HepG2 (cell line): ENCODE measurements around the gene SELENOH. TPM values are rescaled to one million over a fixed set of nuclear protein-coding genes. Genes with fewer than 3 reads are reported as not detected.

ENCODE experiments used
- ARNT2 ChIP-seq: sonication (generic); formaldehyde crosslinking; IDR thresholded peaks from 2 replicates; pipeline ENCODE4 v1.8.0; 2022; ENCODE audit warnings: mild to moderate bottlenecking, low read depth, missing genetic modification reagents, moderate library complexity
- CREM ChIP-seq, 2 experiments: sonication (generic) in 1 of 2; formaldehyde crosslinking in 1 of 2; IDR thresholded peaks; 2 replicates each; pipeline versions ENCODE4 v1.4.0 to v1.6.1; 2016 to 2020; ENCODE audit warnings: antibody characterized with exemption in 1 of 2, mild to moderate bottlenecking in 1 of 2, missing genetic modification reagents in 1 of 2
- ETV5 ChIP-seq: IDR thresholded peaks from 2 replicates; pipeline ENCODE4 v1.6.1; 2018; ENCODE audit warnings: missing biosample characterization, missing genetic modification reagents, inconsistent platforms, borderline replicate concordance
- FOXO1 ChIP-seq: sonication (generic); formaldehyde crosslinking; IDR thresholded peaks from 2 replicates; pipeline ENCODE4 v1.4.0; 2020; ENCODE audit warnings: missing genetic modification reagents
- FOXP4 ChIP-seq: sonication (generic); formaldehyde crosslinking; IDR thresholded peaks from 2 replicates; pipeline ENCODE4 v1.4.0; 2020; ENCODE audit warnings: missing genetic modification reagents
- IRF9 ChIP-seq: sonication (generic); formaldehyde crosslinking; IDR thresholded peaks from 2 replicates; pipeline ENCODE4 v1.8.0; 2022; ENCODE audit warnings: missing genetic modification reagents, mild to moderate bottlenecking, borderline replicate concordance
- KMT2A ChIP-seq: sonication (generic); formaldehyde crosslinking; IDR thresholded peaks from 2 replicates; pipeline ENCODE4 v1.4.0; 2020; ENCODE audit warnings: missing genetic modification reagents
- MXD3 ChIP-seq: IDR thresholded peaks from 2 replicates; pipeline ENCODE4 v1.6.1; 2016; ENCODE audit warnings: mild to moderate bottlenecking, missing biosample characterization, missing genetic modification reagents
- NFKB2 ChIP-seq: sonication (generic); formaldehyde crosslinking; IDR thresholded peaks from 2 replicates; pipeline ENCODE4 v1.4.0; 2020; ENCODE audit warnings: missing genetic modification reagents, borderline replicate concordance
- NRL ChIP-seq: sonication (generic); formaldehyde crosslinking; IDR thresholded peaks from 2 replicates; pipeline ENCODE4 v1.5.0; 2020; ENCODE audit warnings: missing genetic modification reagents, mild to moderate bottlenecking, moderate library complexity, borderline replicate concordance
- PHF8 ChIP-seq: sonication (generic); formaldehyde crosslinking; IDR thresholded peaks from 2 replicates; pipeline ENCODE4 v1.5.0; 2020; ENCODE audit warnings: missing genetic modification reagents
- POGZ ChIP-seq: sonication (generic); formaldehyde crosslinking; IDR thresholded peaks from 2 replicates; pipeline ENCODE4 v1.4.0; 2020; ENCODE audit warnings: mild to moderate bottlenecking, missing genetic modification reagents
- POLR2G ChIP-seq: fragments of 200-400 bp; formaldehyde crosslinking; IDR thresholded peaks from 2 replicates; pipeline ENCODE4 v1.6.1; 2018; ENCODE audit warnings: mild to moderate bottlenecking, low read depth, low read length, moderate library complexity
- RARG ChIP-seq: sonication (generic); formaldehyde crosslinking; IDR thresholded peaks from 2 replicates; pipeline ENCODE4 v1.4.0; 2020; ENCODE audit warnings: low read depth, mild to moderate bottlenecking, missing genetic modification reagents
- SRSF4 ChIP-seq: fragments of 200-400 bp; formaldehyde crosslinking; IDR thresholded peaks from one replicate; pipeline ENCODE4 v1.6.1; 2018; ENCODE audit warnings: mild to moderate bottlenecking, low read depth, low read length, moderate library complexity; ENCODE audit not compliant: poor library complexity, severe bottlenecking
- ZC3H13 ChIP-seq: sonication (generic); formaldehyde crosslinking; IDR thresholded peaks from 2 replicates; pipeline ENCODE4 v1.8.1; 2023; ENCODE audit warnings: mild to moderate bottlenecking, missing genetic modification reagents, moderate library complexity
- ZNF292 ChIP-seq: sonication (generic); formaldehyde crosslinking; IDR thresholded peaks from 2 replicates; pipeline ENCODE4 v1.8.1; 2022; ENCODE audit warnings: mild to moderate bottlenecking, low read depth, missing genetic modification reagents, borderline replicate concordance
- ZNF329 ChIP-seq: sonication (generic); formaldehyde crosslinking; IDR thresholded peaks from 2 replicates; pipeline ENCODE4 v1.9.0; 2021; ENCODE audit warnings: low read depth, mild to moderate bottlenecking, missing genetic modification reagents
- ZNF510 ChIP-seq: sonication (generic); formaldehyde crosslinking; IDR thresholded peaks from 2 replicates; pipeline ENCODE4 v1.4.0; 2020; ENCODE audit warnings: low read depth, mild to moderate bottlenecking, missing genetic modification reagents
- ZNF784 ChIP-seq: sonication (generic); formaldehyde crosslinking; IDR thresholded peaks from 2 replicates; pipeline ENCODE4 v1.5.1; 2020; ENCODE audit warnings: missing genetic modification reagents, mild to moderate bottlenecking, borderline replicate concordance
- ZSCAN12 ChIP-seq: sonication (generic); formaldehyde crosslinking; IDR thresholded peaks from 2 replicates; pipeline ENCODE4 v1.9.0; 2021; ENCODE audit warnings: mild to moderate bottlenecking, missing genetic modification reagents
- ZSCAN25 ChIP-seq: sonication (generic); formaldehyde crosslinking; IDR thresholded peaks from 2 replicates; pipeline ENCODE4 v1.8.0; 2022; ENCODE audit warnings: mild to moderate bottlenecking, missing genetic modification reagents
- polyA plus RNA-seq, 8 experiments: library from polyadenylated mRNA; depleted of rRNA in 3 of 8; stranded (reverse) in 7 of 8; unstranded in 1 of 8; fragments of >200 nt; fragmentation: Illumina TruSeq in 4 of 8; extraction: Trizol in 4 of 8; gene quantifications; 2 replicates each; pipeline versions ENCODE4 v1.2.1 to v1.2.3, GENCODE V29; 2011 to 2016; ENCODE audit warnings: low read depth in 4 of 8, missing spikeins in 1 of 8, mixed read lengths in 1 of 8; ENCODE audit not compliant: insufficient read depth in 1 of 8
- total RNA-seq, 5 experiments: library from RNA; depleted of rRNA; stranded (reverse); fragments of >200 nt; fragmentation: Illumina TruSeq; extraction: Trizol; gene quantifications; 2 replicates each; pipeline ENCODE4 v1.2.3, GENCODE V29; 2016; ENCODE audit warnings: low read depth in 1 of 5

Gene SELENOH
- total and polyA plus RNA-seq, 2 of the 13 experiments (the other 11 are each of a cell fraction or from before 2014, with no cell fraction given) = 27.2 to 77.4 TPM

GRCh38 chr11:57741132-57742086 is at the start of gene SELENOH (continued):
- TF ChIP-seq FOXP4 = peak; percentile 39
- no peak for TF ChIP-seq SRSF4
- peak; percentile 82; the same call in 1 of the 2 replicates for TF ChIP-seq MXD3 (CRISPR knock-in tag)
- TF ChIP-seq PHF8 (CRISPR knock-in tag) = peak; percentile 82
- TF ChIP-seq ZC3H13 (CRISPR knock-in tag) = 0 out of 2 replicates have a peak, but pooled peaks have one; percentile 68
- TF ChIP-seq NFKB2 (CRISPR knock-in tag) = no peak
- TF ChIP-seq CREM (IDR thresholded peaks at IDR 0.05) = peak; percentile 55
- TF ChIP-seq CREM (CRISPR knock-in tag; IDR thresholded peaks at IDR 0.05) = no peak
- no peak for TF ChIP-seq RARG
- TF ChIP-seq ZSCAN12 (CRISPR knock-in tag) = no peak
- TF ChIP-seq ZNF510 = no peak
- 0 out of 2 replicates have a peak, but pooled peaks have one; percentile 20 for TF ChIP-seq IRF9
- TF ChIP-seq ZNF784 (CRISPR knock-in tag) = 0 out of 2 replicates have a peak, but pooled peaks have one; percentile 23
- TF ChIP-seq POLR2G = peak; percentile 86
- peak; percentile 25; the same call in 1 of the 2 replicates for TF ChIP-seq FOXO1 (CRISPR knock-in tag)
- TF ChIP-seq ZSCAN25 = peak; percentile 41; the same call in 1 of the 2 replicates
- TF ChIP-seq POGZ = peak; percentile 86
- TF ChIP-seq KMT2A = peak; percentile 79; the same call in 1 of the 2 replicates
- no peak for TF ChIP-seq ZNF329 (CRISPR knock-in tag)
- TF ChIP-seq ETV5 (CRISPR knock-in tag) = peak; percentile 74
- 0 out of 2 replicates have a peak, but pooled peaks have one; percentile 15 for TF ChIP-seq ARNT2 (CRISPR knock-in tag)
- TF ChIP-seq NRL (CRISPR knock-in tag) = peak; percentile 44; the same call in 1 of the 2 replicates
- no peak for TF ChIP-seq ZNF292 (CRISPR knock-in tag)
